Gastroesophageal sphincter (tissue), 3 donors: ENCODE results near the gene SGSH.

Source experiments
- EP300 ChIP-seq: sonication (generic); formaldehyde crosslinking; IDR thresholded peaks from one replicate; pipeline ENCODE4 v1.6.1; 2017; ENCODE audit warnings: antibody characterized with exemption, mild to moderate bottlenecking
- POLR2A ChIP-seq, 2 donors: fragments of 450-650 bp; IDR thresholded peaks; one replicate each; pipeline ENCODE4 v1.6.1; 2017; ENCODE audit warnings: antibody characterized with exemption in 2 of 2, mild to moderate bottlenecking in 2 of 2, moderate library complexity in 1 of 2
- POLR2AphosphoS5 ChIP-seq: sonication (generic); formaldehyde crosslinking; IDR thresholded peaks from one replicate; pipeline ENCODE4 v1.6.1; 2017; ENCODE audit warnings: antibody characterized with exemption
- TF ChIP-seq, protein P1 (sequence below), 4 experiments: fragments of 200-600 bp in 2 of 4; fragments of 450-650 bp in 2 of 4; sonication (generic) in 1 of 4; IDR thresholded peaks; one replicate each; pipeline ENCODE4 v1.5.1; 2017 to 2019; ENCODE audit warnings: antibody characterized with exemption in 4 of 4, mild to moderate bottlenecking in 2 of 4, moderate library complexity in 2 of 4

DNA sequence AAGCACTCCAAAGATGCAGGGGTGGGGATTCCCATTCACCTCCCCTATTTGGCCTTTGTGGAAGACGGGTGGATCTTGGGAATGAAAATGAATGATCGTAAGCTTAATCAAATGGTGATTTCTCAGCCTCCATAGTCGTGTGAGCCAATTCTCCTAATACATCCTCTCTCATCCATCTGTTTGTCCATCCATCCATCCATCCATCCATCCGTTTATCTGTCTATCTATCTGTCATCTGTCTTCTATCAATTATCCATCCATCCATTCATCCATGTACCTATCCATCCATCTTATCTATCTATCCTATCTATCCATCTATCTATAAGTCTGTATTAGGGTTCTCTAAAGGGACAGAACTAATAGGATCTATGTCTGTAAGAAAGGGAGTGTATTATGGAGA, 48.3 kb upstream of the SGSH start:
- TF ChIP-seq POLR2A (IDR thresholded peaks at IDR 0.05) (no peak), EP300 (no peak), POLR2AphosphoS5 (no peak)
- TF ChIP-seq, protein P1, sequence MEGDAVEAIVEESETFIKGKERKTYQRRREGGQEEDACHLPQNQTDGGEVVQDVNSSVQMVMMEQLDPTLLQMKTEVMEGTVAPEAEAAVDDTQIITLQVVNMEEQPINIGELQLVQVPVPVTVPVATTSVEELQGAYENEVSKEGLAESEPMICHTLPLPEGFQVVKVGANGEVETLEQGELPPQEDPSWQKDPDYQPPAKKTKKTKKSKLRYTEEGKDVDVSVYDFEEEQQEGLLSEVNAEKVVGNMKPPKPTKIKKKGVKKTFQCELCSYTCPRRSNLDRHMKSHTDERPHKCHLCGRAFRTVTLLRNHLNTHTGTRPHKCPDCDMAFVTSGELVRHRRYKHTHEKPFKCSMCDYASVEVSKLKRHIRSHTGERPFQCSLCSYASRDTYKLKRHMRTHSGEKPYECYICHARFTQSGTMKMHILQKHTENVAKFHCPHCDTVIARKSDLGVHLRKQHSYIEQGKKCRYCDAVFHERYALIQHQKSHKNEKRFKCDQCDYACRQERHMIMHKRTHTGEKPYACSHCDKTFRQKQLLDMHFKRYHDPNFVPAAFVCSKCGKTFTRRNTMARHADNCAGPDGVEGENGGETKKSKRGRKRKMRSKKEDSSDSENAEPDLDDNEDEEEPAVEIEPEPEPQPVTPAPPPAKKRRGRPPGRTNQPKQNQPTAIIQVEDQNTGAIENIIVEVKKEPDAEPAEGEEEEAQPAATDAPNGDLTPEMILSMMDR (IDR thresholded peaks at IDR 0.05) = no peak
